ENCODE measurements around the gene MOGAT2. TPM values are rescaled to one million over a fixed set of nuclear protein-coding genes. Genes with fewer than 3 reads are reported as not detected.

The MOGAT2 gene
- polyA plus RNA-seq, 3 donors: 0.18 to 2.0 (median 0.34) TPM

DNA sequence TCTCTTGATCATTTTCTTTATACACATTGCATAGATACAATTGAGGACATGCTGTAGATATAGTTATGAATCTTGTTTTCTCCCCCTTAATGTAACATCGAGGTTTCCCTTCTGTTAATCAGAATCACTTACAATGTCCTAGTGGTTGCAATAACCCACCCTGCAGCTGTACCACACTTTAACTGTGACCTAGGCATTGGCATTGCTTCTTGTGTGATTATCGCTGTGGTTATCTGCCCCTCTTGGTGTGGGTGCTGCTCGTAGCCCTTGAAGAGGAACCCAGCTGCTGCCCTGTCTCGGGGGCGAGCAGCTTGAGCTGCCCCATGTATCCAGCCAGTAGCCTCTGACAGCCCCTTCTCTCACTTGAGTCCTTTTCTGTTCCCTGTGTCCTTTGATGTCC is 52.5 kb downstream of the MOGAT2 start:
- no peak overlapping the region for H3K27ac ChIP-seq (ENCODE audit: low read depth, low read length)
- 63 to 78% (median 72%) methylated on average over 5 of the region's 5 CpGs for WGBS, 3 donors

- no peak overlapping the region for H3K27ac ChIP-seq (ENCODE audit: low read depth, low read length)
- WGBS, 3 donors: 67 to 86% (median 68%) methylated on average over 6 of the region's 6 CpGs
Measured at GRCh38 chr11:75771646-75772410, 54.2 kb downstream of the MOGAT2 start.

DNA sequence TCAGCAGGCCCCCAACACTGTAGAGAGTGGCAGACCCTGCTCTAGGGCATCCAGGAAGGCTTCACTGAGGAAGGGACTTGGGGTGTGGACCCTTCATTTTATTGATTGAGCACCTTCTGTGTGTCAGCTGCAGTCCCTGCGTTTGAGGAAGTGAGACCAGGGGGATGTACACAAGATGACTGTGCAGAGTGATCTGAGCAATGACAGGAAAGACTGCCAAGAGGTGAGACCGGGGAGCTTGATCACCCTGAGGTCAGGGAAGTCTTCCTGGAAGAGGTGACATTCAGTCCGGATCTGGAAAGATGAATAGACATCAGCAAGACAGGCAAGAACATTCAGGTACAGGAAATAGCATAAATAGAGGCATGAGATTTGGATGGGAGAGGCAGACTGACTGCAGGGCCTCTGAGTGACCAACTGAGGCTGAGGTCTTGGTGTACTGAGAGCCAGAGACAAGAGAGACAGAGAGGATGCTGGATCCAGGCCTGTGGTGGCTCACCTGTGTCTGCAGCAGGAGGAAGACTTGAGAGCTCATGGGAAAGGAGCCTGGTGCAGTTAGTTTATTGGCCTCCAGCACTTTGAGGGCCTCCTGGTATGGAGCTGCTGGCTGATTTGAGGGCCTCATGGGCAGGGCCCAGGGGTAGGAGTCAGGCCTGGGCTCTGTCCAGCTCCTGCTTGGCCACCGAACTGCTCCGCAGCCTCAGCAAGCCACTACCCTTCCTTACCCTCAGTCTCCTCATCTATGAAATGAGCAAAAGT is 56.1 kb downstream of the MOGAT2 start:
- H3K27ac ChIP-seq (ENCODE audit: low read depth, low read length): no peak overlapping the region
- 50 to 80% (median 62%) methylated on average over 5 of the region's 5 CpGs for WGBS, 3 donors

DNA sequence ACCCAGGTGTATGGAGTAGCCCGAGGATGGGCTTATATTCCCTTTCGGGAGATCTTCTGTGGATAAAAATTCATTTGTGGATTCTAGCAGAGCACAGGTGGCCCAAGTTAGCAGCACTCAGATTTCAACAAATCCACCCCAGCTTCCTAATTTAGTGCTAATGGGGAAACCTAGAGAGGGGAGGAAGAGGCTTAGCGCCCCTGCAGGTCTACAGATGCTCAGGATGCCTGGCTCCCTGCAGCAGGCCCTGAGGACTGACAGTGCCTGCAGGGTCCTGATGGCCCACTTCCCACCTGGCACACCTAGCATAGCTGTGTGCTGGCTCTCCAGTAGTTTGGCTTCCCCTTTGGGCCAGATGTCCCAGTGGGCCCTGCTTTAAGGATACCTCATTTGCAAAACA is 57.4 kb downstream of the MOGAT2 start:
- H3K27ac ChIP-seq (ENCODE audit: low read depth, low read length): no peak overlapping the region
- 95 to 98% (median 95%) methylated on average over 3 of the region's 3 CpGs for WGBS, 3 donors

DNA sequence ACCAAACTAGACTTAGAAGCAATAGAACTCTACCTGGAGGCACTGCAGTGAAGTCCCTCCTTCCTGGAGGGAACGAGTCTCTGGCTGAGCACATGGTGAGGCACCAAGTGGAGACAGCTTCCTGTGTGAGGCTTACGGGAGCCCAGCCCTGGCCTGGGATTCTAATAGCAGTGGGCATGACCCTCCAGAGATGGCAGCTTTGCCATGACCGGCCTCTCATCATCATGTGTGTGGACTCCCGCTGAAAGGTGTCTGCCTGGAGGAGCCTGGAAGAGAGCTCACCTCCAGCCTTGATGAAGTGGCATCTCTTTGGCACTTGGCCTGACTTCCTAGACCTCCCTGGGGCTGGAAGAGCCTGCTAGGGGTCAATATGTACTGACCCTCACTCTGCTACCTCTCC is 58.9 kb downstream of the MOGAT2 start:
- no peak overlapping the region for H3K27ac ChIP-seq (ENCODE audit: low read depth, low read length)
- WGBS, 3 donors: 82 to 90% (median 85%) methylated on average over 4 of the region's 4 CpGs

DNA sequence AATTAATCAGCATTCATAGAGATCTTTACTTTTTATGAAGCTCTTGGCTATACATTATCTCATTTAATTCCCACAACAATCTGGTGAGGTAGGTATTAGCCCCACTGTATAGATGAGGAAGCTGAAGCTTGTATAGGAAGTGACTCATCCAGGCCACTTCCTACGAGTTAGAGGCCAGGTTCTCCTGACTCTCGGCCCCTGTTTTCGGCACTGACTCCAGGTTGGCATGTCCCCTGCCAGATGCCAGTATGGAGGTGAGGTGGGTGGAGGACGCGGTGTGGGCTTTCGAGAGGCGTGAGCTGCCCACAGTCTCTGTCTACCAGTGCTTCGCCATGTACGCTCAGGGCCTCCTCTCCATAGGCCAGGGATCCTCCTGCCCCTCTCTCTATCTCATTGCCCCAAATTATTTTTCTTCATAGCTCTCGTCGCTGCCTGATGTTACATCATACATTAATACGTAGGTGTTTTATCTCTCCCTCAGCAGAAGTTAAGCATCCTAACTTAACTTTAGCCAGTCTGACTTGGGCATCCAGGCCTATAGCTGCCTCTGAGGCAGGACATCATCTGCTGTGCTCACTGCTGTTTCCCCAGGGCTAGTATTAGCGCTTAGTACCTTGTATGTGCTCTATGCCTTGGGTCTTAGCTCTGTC is 59.9 kb downstream of the MOGAT2 start:
- 71 to 92% (median 77%) methylated on average over 13 of the region's 13 CpGs for WGBS, 3 donors
- no peak overlapping the region for H3K27ac ChIP-seq (ENCODE audit: low read depth, low read length)

GRCh38 chr11:75778962-75779361 is 61.3 kb downstream of the MOGAT2 start:
- no peak overlapping the region for H3K27ac ChIP-seq (ENCODE audit: low read depth, low read length)
- 87 to 95% (median 91%) methylated on average over 5 of the region's 5 CpGs for WGBS, 3 donors

GRCh38 chr11:75779960-75780359 is 62.3 kb downstream of the MOGAT2 start:
- no peak overlapping the region for H3K27ac ChIP-seq (ENCODE audit: low read depth, low read length)
- WGBS, 3 donors: 60 to 79% (median 66%) methylated on average over 2 of the region's 2 CpGs

DNA sequence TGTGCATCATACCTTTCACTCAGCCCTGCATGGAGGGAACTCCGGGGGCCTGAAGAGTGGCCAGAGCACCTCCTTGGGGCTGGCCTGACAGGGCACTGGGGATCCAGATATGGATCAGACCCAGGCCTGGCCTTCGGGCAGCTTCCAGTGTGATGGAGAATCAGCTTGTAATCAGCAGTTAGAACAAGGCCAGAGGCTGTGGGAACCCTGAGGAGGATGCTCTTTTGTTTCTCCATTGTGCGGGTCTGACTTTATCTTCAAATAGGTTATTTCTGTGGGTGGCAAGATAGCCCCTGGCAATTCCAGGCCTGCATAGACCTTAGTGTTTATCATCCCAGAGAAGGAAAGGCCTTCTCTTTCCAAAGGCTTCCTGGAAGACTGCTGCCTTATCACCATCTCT is 63.2 kb downstream of the MOGAT2 start:
- H3K27ac ChIP-seq (ENCODE audit: low read depth, low read length): no peak overlapping the region
- WGBS, 3 donors: 81 to 93% (median 87%) methylated on average over 3 of the region's 3 CpGs

DNA sequence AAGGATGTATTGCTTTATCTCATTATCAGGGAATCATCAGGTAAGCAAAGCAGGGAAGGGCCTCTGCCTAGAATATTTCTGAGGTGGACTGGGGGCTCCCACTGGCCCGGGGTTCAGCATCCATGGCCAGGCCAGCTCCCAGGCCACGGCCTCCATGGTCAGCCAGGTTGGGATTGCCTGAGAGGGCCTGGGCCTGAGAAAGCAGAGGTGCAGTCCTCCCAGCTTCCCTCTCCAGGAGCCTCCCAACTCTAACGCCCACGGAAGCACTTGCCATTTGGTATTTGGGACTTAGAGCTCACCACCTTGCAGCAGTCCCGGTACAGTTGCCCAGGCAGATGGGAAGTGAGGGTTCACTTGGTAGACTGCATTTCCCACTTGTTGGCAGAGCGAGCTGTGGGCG is 63.7 kb downstream of the MOGAT2 start:
- WGBS, 3 donors: 90 to 98% (median 96%) methylated on average over 7 of the region's 7 CpGs
- H3K27ac ChIP-seq (ENCODE audit: low read depth, low read length): no peak overlapping the region

- WGBS, 3 donors: 88 to 95% (median 90%) methylated on average over 9 of the region's 9 CpGs
- no peak overlapping the region for H3K27ac ChIP-seq (ENCODE audit: low read depth, low read length)
Measured at GRCh38 chr11:75781831-75782230, 64.2 kb downstream of the MOGAT2 start.

Other genes starting within 250 kb of the MOGAT2 start
- 10 to 100 TPM; 25.6 to 49.8 (median 34.1) TPM for gene GDPD5, start 191.9 kb upstream of the MOGAT2 start, polyA plus RNA-seq
- gene SERPINH1, start 155.6 kb upstream of the MOGAT2 start, polyA plus RNA-seq: 100 to 1,000 TPM in 2 of 3 donors, 10 to 100 TPM in 1; 54.8 to 299 (median 110) TPM
- gene MAP6, start 48.8 kb upstream of the MOGAT2 start, polyA plus RNA-seq: 1 to 10 TPM; 1.1 to 1.8 (median 1.3) TPM
- gene DGAT2, start 50.9 kb downstream of the MOGAT2 start, polyA plus RNA-seq: 1,000 to 10,000 TPM in 1 of 3 donors, 100 to 1,000 TPM in 2; 140 to 1,953 (median 168) TPM
- 10 to 100 TPM in 2 of 3 donors, 1 to 10 TPM in 1; 3.8 to 19.2 (median 13.4) TPM for gene UVRAG, start 97.4 kb downstream of the MOGAT2 start, polyA plus RNA-seq

Measured in adipose tissue (tissue), 3 donors.